ENCODE results near the gene COL18A1. TPM values are rescaled to one million over a fixed set of nuclear protein-coding genes. Genes with fewer than 3 reads are reported as not detected.

Gene COL18A1
- total and polyA plus RNA-seq, 2 of the 8 experiments (the other 6 are each of a cell fraction or from before 2014, with no cell fraction given): 145 to 201 TPM

GRCh38 chr21:45401054-45401518 lies 3.9 kb upstream of the COL18A1 start:
- Histone ChIP-seq H2AFZ (ENCODE audit: low read length) (no peak overlapping the region), H2BK120ac (replicated peaks; ENCODE audit: low read depth, low read length) (no peak overlapping the region), H2BK5ac (ENCODE audit: low read depth, low read length) (no peak overlapping the region), H3K23me2 (ENCODE audit: low read depth, low read length) (peaks cover 2% of the 10 kb centered on the region), H3K79me2 (ENCODE audit: control insufficient read depth in 1 of 2, insufficient read depth in 2 of 2, low read length in 2 of 2) (peaks cover 0 to 2% of the 10 kb centered on the region in 2 experiments; a peak in 1 of 4 replicates), H2BK15ac (ENCODE audit: low read length) (no peak overlapping the region), H3K36me3 (ENCODE audit: control insufficient read depth in 2 of 4, insufficient read depth in 4 of 4, low read length in 3 of 4) (no peaks in the 10 kb centered on the region), H3K23ac (ENCODE audit: insufficient read length) (no peak overlapping the region), H3K79me1 (ENCODE audit: low read depth, low read length) (no peaks in the 10 kb centered on the region; the same call in 1 of the 2 replicates), H3K56ac (replicated peaks; ENCODE audit: insufficient read length, low read depth, low read length) (no peak overlapping the region), H3K27ac (ENCODE audit: low read depth, low read length) (no peak overlapping the region), H3K4ac (replicated peaks; ENCODE audit: insufficient read length, low read depth, low read length) (no peak overlapping the region), H2AK5ac (ENCODE audit: low read depth, low read length) (no peak overlapping the region), H3K4me2 (ENCODE audit: insufficient read depth in 1 of 2, low read depth in 2 of 2, low read length in 2 of 2) (no peak overlapping the region), H3K9ac (replicated peaks in 1 of 4; ENCODE audit: extremely low read depth in 1 of 4, low read depth in 3 of 4, low read length in 3 of 4) (no peak overlapping the region), H3K9me3 (ENCODE audit: insufficient read depth in 2 of 2, low read depth in 1 of 2, low read length in 1 of 2) (peaks cover 0 to 7% of the 10 kb centered on the region in 2 experiments; a peak in 2 of 4 replicates), H2BK12ac (ENCODE audit: low read depth, low read length) (no peak overlapping the region), H3K14ac (ENCODE audit: insufficient read length) (no peak overlapping the region), H2BK20ac (ENCODE audit: low read length) (no peak overlapping the region), H3K27me3 (replicated peaks in 1 of 4; ENCODE audit: control insufficient read depth in 3 of 4, extremely low read depth in 1 of 4, insufficient read depth in 3 of 4, low read length in 3 of 4) (peaks cover 0 to 4% (median 0%) of the 10 kb centered on the region in 4 experiments; a peak in 4 of 7 replicates), H3K18ac (ENCODE audit: extremely low read depth, low read length) (no peak overlapping the region), H4K20me1 (replicated peaks in 1 of 2; ENCODE audit: control insufficient read depth in 1 of 2, insufficient read depth in 2 of 2, low read length in 2 of 2) (peaks cover 2 to 3% of the 10 kb centered on the region in 2 experiments), H4K8ac (ENCODE audit: extremely low read depth, insufficient read depth, low read length) (no peak overlapping the region), H4K5ac (ENCODE audit: insufficient read length, low read depth, low read length) (no peak overlapping the region), H4K91ac (replicated peaks; ENCODE audit: insufficient read length, low read length) (no peak overlapping the region), H3K4me1 (replicated peaks in 1 of 4; ENCODE audit: control insufficient read depth in 3 of 4, insufficient read depth in 4 of 4, low read length in 3 of 4) (peaks cover 0 to 11% (median 6%) of the 10 kb centered on the region in 4 experiments; a peak in 5 of 7 replicates), H3K4me3 (ENCODE audit: extremely low read depth in 1 of 4, insufficient read depth in 2 of 4, low read depth in 3 of 4, low read length in 4 of 4) (no peak overlapping the region)
- DNase-seq (ENCODE audit: low read depth in 1 of 2, low spot score in 2 of 2) (no peak), FAIRE-seq (no peak)
- TF ChIP-seq POLR2A (IDR thresholded peaks at IDR 0.05; ENCODE audit: control extremely low read depth in 1 of 2, low read depth in 2 of 2, low read length in 2 of 2) (no peak), MAFK (IDR thresholded peaks at IDR 0.05; ENCODE audit: low read depth, low read length) (peak; percentile 79), TEAD4 (IDR thresholded peaks at IDR 0.05; ENCODE audit: low read depth, low read length) (no peak), E2F6 (IDR thresholded peaks at IDR 0.05) (no peak), GABPA (IDR thresholded peaks at IDR 0.05; ENCODE audit: borderline replicate concordance, insufficient read depth, low read length) (no peak), CTCF (IDR thresholded peaks at IDR 0.05; ENCODE audit: control extremely low read depth in 1 of 3, insufficient read depth in 1 of 3, low read depth in 1 of 3, low read length in 3 of 3) (no peak), USF2 (IDR thresholded peaks at IDR 0.05; ENCODE audit: low read length) (no peak), BACH1 (IDR thresholded peaks at IDR 0.05; ENCODE audit: low read length) (peak; percentile 39; the same call in 1 of the 2 replicates)
- POLR2A ChIA-PET (ENCODE audit: partially characterized antibody): interaction anchor here (0.9 kb wide), 1 partner anchor 9 kb away, joined by 3 read pairs; no protein-coding TSS in a partner anchor
- 89% methylated on average over 7 of the region's 7 CpGs; no CpG with 5 or more reads in 1 of the 2 experiments for WGBS, 2 experiments (ENCODE audit: extremely low coverage in 1 of 2, insufficient coverage in 1 of 2, insufficient read length in 1 of 2, insufficient replicate concordance in 2 of 2, low coverage in 1 of 2, low lambda C conversion rate in 2 of 2, missing lambda C conversion rate in 1 of 2)
- CTCF ChIA-PET (ENCODE audit: partially characterized antibody): interaction anchor here (0.6 to 2.2 kb wide), 9 partner anchors 27 to 1038 kb away, joined by 3 to 7 read pairs (median 3); no protein-coding TSS in a partner anchor

Data from H1 (cell line).